ENCODE results near the gene BHLHA15. TPM values are rescaled to one million over a fixed set of nuclear protein-coding genes. Genes with fewer than 3 reads are reported as not detected.

BHLHA15 gene
- total and polyA plus RNA-seq, 9 of the 15 experiments (the other 6 are each of a cell fraction or from before 2014, with no cell fraction given), result 0.22 to 2.0 (median 1.1) TPM; not detected in 4

DNA sequence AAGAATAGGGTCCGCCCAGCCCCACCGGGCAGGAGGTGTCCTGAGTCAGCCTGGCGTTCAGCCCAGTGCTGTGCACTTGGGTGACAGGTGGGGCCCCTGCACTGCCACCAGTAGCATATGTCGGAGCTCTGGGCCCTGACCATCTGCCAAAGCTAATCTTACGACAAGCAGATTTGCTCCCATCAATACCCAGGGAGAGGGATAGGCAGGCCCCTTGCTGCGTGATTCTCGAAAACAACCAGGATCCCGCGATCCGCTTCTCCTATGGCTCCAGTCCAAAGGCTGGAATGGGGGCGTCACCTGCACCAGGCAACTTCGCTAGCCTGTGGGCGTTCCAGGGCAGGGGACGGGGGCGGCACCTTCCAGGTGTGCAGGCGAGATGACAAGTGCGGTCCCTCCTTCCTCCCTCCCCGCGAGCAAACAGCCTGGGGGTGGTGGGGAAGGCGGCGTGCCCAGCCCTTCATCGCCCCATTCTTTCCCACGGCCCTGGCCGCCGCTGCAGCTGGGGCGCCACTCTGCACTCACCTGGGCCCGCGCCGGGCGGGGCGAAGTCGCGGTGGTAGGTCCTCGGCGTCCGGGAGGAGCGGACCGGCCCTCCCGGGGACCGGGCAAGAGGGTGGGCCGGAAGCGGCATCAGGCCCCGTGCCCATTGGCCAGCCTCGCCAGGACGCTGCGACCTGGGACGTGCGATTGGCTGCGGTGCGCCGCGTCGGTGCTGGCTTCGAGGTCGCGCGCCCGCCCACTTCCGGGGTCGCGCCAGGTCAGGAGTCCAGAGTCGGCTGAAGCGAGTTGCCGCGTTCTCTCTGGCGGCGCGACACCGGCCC lies 40.6 kb downstream of the BHLHA15 start, which contains the start of gene TECPR1 (continued):
- TF ChIP-seq ATF3 (IDR thresholded peaks at IDR 0.05) (no peak), ATF3 (CRISPR knock-in tag; conservative IDR thresholded peaks at IDR 0.05) (no peak), HMBOX1 (IDR thresholded peaks at IDR 0.05) (no peak), HDAC1 (IDR thresholded peaks at IDR 0.05) (peak in 1 of 2 experiments; percentile 73; a peak in 1 of 4 replicates), ZNF561 (CRISPR knock-in tag; conservative IDR thresholded peaks at IDR 0.05) (no peak), U2AF2 (optimal IDR thresholded peaks at IDR 0.05; ENCODE audit: low read depth, low read length) (no peak), ARID2 (IDR thresholded peaks at IDR 0.05) (no peak), TCF3 (CRISPR knock-in tag; IDR thresholded peaks at IDR 0.05) (no peak), NFRKB (IDR thresholded peaks at IDR 0.05; ENCODE audit: low read depth) (no peak), SLC30A9 (CRISPR knock-in tag; IDR thresholded peaks at IDR 0.05) (no peak), ZNF695 (CRISPR knock-in tag; IDR thresholded peaks at IDR 0.05) (no peak), ZNF263 (CRISPR knock-in tag; IDR thresholded peaks at IDR 0.05; ENCODE audit: borderline replicate concordance) (no peak), TEAD4 (IDR thresholded peaks at IDR 0.05; ENCODE audit: low read length) (no peak), TEAD4 (CRISPR knock-in tag; IDR thresholded peaks at IDR 0.05; ENCODE audit: borderline replicate concordance) (no peak), MAFG (tag; conservative IDR thresholded peaks at IDR 0.05) (no peak), BRD9 (IDR thresholded peaks at IDR 0.05; ENCODE audit: low read depth, partially characterized antibody) (no peak), NFYB (IDR thresholded peaks at IDR 0.05; ENCODE audit: extremely low read depth, insufficient read length) (peak; percentile 88), PHB (CRISPR knock-in tag; IDR thresholded peaks at IDR 0.05) (no peak), ZNF764 (CRISPR knock-in tag; IDR thresholded peaks at IDR 0.05; ENCODE audit: low read depth) (no peak), SIRT6 (IDR thresholded peaks at IDR 0.05; ENCODE audit: low read depth, low read length) (no peak), SETDB1 (IDR thresholded peaks at IDR 0.05; ENCODE audit: low read length) (no peak), MYC (IDR thresholded peaks at IDR 0.05; ENCODE audit: low read depth, low read length) (peak; percentile 40; the same call in 1 of the 2 replicates), MYC (CRISPR knock-in tag; IDR thresholded peaks at IDR 0.05; ENCODE audit: borderline replicate concordance, low read depth) (no peak)
- TF ChIP-seq, protein P1, sequence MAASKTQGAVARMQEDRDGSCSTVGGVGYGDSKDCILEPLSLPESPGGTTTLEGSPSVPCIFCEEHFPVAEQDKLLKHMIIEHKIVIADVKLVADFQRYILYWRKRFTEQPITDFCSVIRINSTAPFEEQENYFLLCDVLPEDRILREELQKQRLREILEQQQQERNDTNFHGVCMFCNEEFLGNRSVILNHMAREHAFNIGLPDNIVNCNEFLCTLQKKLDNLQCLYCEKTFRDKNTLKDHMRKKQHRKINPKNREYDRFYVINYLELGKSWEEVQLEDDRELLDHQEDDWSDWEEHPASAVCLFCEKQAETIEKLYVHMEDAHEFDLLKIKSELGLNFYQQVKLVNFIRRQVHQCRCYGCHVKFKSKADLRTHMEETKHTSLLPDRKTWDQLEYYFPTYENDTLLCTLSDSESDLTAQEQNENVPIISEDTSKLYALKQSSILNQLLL (CRISPR knock-in tag; IDR thresholded peaks at IDR 0.05; ENCODE audit: borderline replicate concordance), result no peak
- TF ChIP-seq, protein P2, sequence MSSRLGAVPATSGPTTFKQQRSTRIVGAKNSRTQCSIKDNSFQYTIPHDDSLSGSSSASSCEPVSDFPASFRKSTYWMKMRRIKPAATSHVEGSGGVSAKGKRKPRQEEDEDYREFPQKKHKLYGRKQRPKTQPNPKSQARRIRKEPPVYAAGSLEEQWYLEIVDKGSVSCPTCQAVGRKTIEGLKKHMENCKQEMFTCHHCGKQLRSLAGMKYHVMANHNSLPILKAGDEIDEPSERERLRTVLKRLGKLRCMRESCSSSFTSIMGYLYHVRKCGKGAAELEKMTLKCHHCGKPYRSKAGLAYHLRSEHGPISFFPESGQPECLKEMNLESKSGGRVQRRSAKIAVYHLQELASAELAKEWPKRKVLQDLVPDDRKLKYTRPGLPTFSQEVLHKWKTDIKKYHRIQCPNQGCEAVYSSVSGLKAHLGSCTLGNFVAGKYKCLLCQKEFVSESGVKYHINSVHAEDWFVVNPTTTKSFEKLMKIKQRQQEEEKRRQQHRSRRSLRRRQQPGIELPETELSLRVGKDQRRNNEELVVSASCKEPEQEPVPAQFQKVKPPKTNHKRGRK (tag; IDR thresholded peaks at IDR 0.05), result no peak

Data from K562 (cell line).